Measurements from ENCODE around the gene FAM89A. TPM values are rescaled to one million over a fixed set of nuclear protein-coding genes. Genes with fewer than 3 reads are reported as not detected.

The FAM89A gene
- total RNA-seq (6.8 and 12.1 TPM in 2 replicates), polyA plus RNA-seq (10.2 and 12.0 TPM in 2 replicates), polyA minus RNA-seq (ENCODE audit: low replicate concordance) (2.4 and 6.8 TPM in 2 replicates)
- polyA plus RNA-seq (2012), result 6.0 and 6.4 TPM in 2 replicates

DNA sequence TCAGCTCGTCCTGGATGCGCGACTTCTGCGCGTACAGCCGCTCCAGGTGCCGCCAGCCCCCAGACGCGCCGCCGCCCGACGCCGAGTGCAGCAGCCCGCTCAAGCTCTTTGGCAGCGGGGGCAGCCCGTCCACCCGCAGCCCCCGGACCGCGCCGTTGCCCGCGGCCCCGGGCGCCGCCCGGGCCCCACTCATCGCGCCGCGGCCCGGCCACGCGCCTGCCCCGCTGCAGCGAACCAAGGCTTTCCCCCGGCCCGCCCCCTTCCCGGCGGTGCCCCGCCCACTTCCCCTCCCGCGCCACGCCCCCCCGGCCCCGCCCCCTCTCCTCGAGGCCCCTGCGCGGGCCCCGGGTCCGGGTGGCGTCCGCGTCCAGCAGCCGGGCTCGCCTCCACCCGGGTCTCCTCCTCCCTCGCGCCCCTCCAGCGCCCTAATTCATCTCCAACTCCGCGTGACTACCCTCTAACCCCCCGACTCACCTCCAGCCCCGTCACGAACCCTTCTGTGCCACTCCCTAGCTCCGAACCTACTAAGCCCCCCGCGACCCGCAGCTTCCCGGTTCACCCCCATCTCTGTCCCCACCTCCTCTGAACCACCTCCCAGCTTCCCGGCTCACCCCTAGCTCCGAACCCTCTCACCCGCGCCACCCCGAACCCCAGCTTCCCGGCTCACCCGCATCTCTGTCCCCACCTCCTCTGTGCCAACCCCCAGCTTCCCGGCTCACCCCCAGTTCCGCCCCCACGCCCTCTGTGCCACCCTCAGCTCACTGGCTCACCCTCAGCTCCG, at the start of gene FAM89A:
Gene FAM89A, minus strand, starts transcription at position 236 of the 781 bp plus-strand sequence. Its CDS starts 43 bp downstream, at position 193.
- Histone ChIP-seq H3K36me3 (ENCODE audit: control insufficient read depth, insufficient read depth, low read length) (no peaks in the 10 kb centered on the region), H3K4me3 (replicated peaks in 1 of 4; ENCODE audit: control extremely low read depth in 1 of 4, insufficient read depth in 1 of 4, low read depth in 3 of 4, low read length in 4 of 4) (peak within 1 kb of the TSS; percentile 60 to 76 (median 63)), H4K20me1 (ENCODE audit: control insufficient read depth, extremely low read depth, insufficient read depth, low read length) (no peaks in the 10 kb centered on the region), H3K4me1 (ENCODE audit: control insufficient read depth, extremely low read depth, insufficient read depth, low read length) (no peaks in the 10 kb centered on the region), H3K27ac (ENCODE audit: insufficient read depth, low read length) (no peak within 1 kb of the TSS), H3K4me2 (ENCODE audit: extremely low read depth, insufficient read depth, low read length) (peak within 1 kb of the TSS; percentile 85), H2AFZ (ENCODE audit: low read length) (peak within 1 kb of the TSS; percentile 62), H3K27me3 (ENCODE audit: control insufficient read depth, insufficient read depth, low read length) (peaks cover 5% of the 10 kb centered on the region), H3K9ac (ENCODE audit: insufficient read depth, low read length) (peak within 1 kb of the TSS; percentile 17), H3K9me3 (ENCODE audit: control insufficient read depth, insufficient read depth, low read depth, low read length) (no peaks in the 10 kb centered on the region), H3K79me2 (ENCODE audit: control insufficient read depth, insufficient read depth, low read length) (no peaks in the 10 kb centered on the region)
- TF ChIP-seq, protein P1, sequence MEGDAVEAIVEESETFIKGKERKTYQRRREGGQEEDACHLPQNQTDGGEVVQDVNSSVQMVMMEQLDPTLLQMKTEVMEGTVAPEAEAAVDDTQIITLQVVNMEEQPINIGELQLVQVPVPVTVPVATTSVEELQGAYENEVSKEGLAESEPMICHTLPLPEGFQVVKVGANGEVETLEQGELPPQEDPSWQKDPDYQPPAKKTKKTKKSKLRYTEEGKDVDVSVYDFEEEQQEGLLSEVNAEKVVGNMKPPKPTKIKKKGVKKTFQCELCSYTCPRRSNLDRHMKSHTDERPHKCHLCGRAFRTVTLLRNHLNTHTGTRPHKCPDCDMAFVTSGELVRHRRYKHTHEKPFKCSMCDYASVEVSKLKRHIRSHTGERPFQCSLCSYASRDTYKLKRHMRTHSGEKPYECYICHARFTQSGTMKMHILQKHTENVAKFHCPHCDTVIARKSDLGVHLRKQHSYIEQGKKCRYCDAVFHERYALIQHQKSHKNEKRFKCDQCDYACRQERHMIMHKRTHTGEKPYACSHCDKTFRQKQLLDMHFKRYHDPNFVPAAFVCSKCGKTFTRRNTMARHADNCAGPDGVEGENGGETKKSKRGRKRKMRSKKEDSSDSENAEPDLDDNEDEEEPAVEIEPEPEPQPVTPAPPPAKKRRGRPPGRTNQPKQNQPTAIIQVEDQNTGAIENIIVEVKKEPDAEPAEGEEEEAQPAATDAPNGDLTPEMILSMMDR (conservative IDR thresholded peaks at IDR 0.05 in 1 of 2, IDR thresholded peaks at IDR 0.05 in 1 of 2; ENCODE audit: low read depth in 1 of 2, low read length in 2 of 2), result no peak
- no peak for TF ChIP-seq EZH2 (IDR thresholded peaks at IDR 0.05; ENCODE audit: low read length, missing control alignments)
- peak in 1 of 2 donors; percentile 28 for DNase-seq (ENCODE audit: low read depth in 2 of 2)

DNA sequence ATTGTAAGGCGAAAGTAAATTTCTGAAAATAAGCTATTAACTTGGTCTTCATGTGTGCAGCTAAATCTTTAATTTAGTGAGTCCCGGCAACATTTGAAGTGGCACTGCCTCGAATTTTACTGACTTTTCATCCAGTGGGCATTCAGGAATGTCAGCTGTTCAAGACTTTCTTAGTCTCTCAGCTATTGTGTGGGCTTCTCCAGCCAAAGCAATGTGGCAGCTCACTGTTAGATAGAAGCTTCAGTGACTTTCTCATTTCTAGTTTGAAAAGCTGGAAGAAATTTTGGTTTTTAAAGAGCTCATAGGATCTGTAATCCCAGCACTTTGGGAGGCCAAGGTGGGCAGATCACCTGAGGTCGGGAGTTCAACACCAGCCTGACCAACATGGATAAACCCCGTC, 44.3 kb upstream of the FAM89A start:
- no peak overlapping the region for H3K4me2 ChIP-seq (ENCODE audit: extremely low read depth, insufficient read depth, low read length)
- H2AFZ ChIP-seq (ENCODE audit: low read length), result no peak overlapping the region
- no peak overlapping the region for H3K27ac ChIP-seq (ENCODE audit: insufficient read depth, low read length)
- no peaks in the 10 kb centered on the region for H3K36me3 ChIP-seq (ENCODE audit: control insufficient read depth, insufficient read depth, low read length)
- DNase-seq (ENCODE audit: low read depth in 2 of 2), result no peak
- H4K20me1 ChIP-seq (ENCODE audit: control insufficient read depth, extremely low read depth, insufficient read depth, low read length), result no peaks in the 10 kb centered on the region
- no peak for TF ChIP-seq EZH2 (IDR thresholded peaks at IDR 0.05; ENCODE audit: low read length, missing control alignments)
- TF ChIP-seq, protein P1 (conservative IDR thresholded peaks at IDR 0.05 in 1 of 2, IDR thresholded peaks at IDR 0.05 in 1 of 2; ENCODE audit: low read depth in 1 of 2, low read length in 2 of 2), result no peak
- H3K9ac ChIP-seq (ENCODE audit: insufficient read depth, low read length), result no peak overlapping the region
- H3K9me3 ChIP-seq (ENCODE audit: control insufficient read depth, insufficient read depth, low read depth, low read length), result no peaks in the 10 kb centered on the region
- H3K4me1 ChIP-seq (ENCODE audit: control insufficient read depth, extremely low read depth, insufficient read depth, low read length), result no peaks in the 10 kb centered on the region
- H3K79me2 ChIP-seq (ENCODE audit: control insufficient read depth, insufficient read depth, low read length), result no peaks in the 10 kb centered on the region
- H3K27me3 ChIP-seq (ENCODE audit: control insufficient read depth, insufficient read depth, low read length), result no peaks in the 10 kb centered on the region
- H3K4me3 ChIP-seq (replicated peaks in 1 of 4; ENCODE audit: control extremely low read depth in 1 of 4, insufficient read depth in 1 of 4, low read depth in 3 of 4, low read length in 4 of 4), result no peak overlapping the region

DNA sequence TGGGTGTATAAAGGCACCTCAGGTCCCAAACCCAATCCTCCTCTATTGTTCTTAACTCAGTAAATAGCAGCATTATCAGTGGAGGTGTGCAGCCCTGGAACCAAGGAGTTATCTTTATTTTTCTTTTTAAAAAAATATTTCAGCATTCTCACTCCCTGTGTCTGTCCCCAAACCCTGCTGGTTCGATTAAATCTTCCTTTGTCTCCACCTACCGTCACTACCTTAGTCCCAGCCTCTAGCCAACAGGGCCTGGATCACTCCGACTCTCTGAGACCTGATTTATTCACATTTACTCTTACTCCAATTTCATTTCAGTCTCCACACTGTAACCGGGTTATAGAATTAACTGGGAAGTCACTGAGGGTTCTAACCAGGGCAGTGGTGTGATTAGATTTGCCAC, 39.1 kb upstream of the FAM89A start:
- H3K4me3 ChIP-seq (replicated peaks in 1 of 4; ENCODE audit: control extremely low read depth in 1 of 4, insufficient read depth in 1 of 4, low read depth in 3 of 4, low read length in 4 of 4), result no peak overlapping the region

More for the DNA sequence above, 39.1 kb upstream of the FAM89A start:
- no peak overlapping the region for H3K27ac ChIP-seq (ENCODE audit: insufficient read depth, low read length)
- no peaks in the 10 kb centered on the region for H3K9me3 ChIP-seq (ENCODE audit: control insufficient read depth, insufficient read depth, low read depth, low read length)
- no peaks in the 10 kb centered on the region for H3K27me3 ChIP-seq (ENCODE audit: control insufficient read depth, insufficient read depth, low read length)
- no peak for DNase-seq (ENCODE audit: low read depth in 2 of 2)
- H2AFZ ChIP-seq (ENCODE audit: low read length), result no peak overlapping the region
- no peak overlapping the region for H3K4me2 ChIP-seq (ENCODE audit: extremely low read depth, insufficient read depth, low read length)
- TF ChIP-seq EZH2 (IDR thresholded peaks at IDR 0.05; ENCODE audit: low read length, missing control alignments), result no peak
- TF ChIP-seq, protein P1 (conservative IDR thresholded peaks at IDR 0.05 in 1 of 2, IDR thresholded peaks at IDR 0.05 in 1 of 2; ENCODE audit: low read depth in 1 of 2, low read length in 2 of 2), result no peak
- no peaks in the 10 kb centered on the region for H4K20me1 ChIP-seq (ENCODE audit: control insufficient read depth, extremely low read depth, insufficient read depth, low read length)
- no peaks in the 10 kb centered on the region for H3K36me3 ChIP-seq (ENCODE audit: control insufficient read depth, insufficient read depth, low read length)
- no peaks in the 10 kb centered on the region for H3K4me1 ChIP-seq (ENCODE audit: control insufficient read depth, extremely low read depth, insufficient read depth, low read length)
- no peak overlapping the region for H3K9ac ChIP-seq (ENCODE audit: insufficient read depth, low read length)
- no peaks in the 10 kb centered on the region for H3K79me2 ChIP-seq (ENCODE audit: control insufficient read depth, insufficient read depth, low read length)

All from fibroblast of lung (primary cell).